ENCODE data around the gene TNFAIP3.

TNFAIP3 gene

DNA sequence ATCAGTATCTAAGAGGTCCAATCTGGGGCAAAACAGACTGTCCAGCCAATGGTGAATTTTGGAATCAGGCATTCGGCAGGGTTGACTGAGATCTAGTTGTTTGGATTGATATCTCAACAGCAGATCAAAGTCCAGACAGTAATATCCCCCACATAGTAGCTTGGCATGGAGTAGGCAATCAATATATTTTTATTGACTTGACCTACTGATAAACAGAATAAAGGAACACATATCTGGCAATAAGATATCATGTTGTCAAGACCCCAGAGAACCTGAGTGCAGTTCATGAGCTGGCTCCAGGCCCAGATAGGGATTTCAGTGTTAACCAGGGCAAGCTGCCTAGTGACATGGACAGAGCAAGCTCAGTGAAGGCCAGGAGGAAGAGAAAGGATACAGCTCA, 34.4 kb downstream of the TNFAIP3 start:
- no peak for DNase-seq (ENCODE audit: extremely low read depth, low read depth)
- no peak for TF ChIP-seq CTCF (IDR thresholded peaks at IDR 0.05; ENCODE audit: low read depth, low read length)

DNA sequence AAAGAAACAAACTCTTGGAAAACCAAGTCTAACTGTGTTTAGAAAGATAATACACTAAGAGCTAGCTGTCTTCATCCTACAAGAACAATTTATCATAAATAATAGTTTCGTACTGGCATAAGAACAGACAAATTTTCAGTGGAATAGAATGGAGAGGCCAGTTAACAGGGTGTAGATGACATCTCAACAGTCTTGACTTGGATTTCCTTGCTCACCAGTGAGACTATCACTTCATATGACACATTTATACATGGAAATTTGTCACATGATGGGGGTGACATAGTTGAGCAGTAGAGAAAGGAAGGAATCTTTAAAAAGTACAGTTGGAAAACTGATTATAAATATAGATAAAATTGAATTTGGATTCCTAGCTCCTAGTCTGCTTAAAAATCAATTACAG, 35.6 kb downstream of the TNFAIP3 start:
- TF ChIP-seq CTCF (IDR thresholded peaks at IDR 0.05; ENCODE audit: low read depth, low read length), result no peak
- DNase-seq (ENCODE audit: extremely low read depth, low read depth), result no peak

DNA sequence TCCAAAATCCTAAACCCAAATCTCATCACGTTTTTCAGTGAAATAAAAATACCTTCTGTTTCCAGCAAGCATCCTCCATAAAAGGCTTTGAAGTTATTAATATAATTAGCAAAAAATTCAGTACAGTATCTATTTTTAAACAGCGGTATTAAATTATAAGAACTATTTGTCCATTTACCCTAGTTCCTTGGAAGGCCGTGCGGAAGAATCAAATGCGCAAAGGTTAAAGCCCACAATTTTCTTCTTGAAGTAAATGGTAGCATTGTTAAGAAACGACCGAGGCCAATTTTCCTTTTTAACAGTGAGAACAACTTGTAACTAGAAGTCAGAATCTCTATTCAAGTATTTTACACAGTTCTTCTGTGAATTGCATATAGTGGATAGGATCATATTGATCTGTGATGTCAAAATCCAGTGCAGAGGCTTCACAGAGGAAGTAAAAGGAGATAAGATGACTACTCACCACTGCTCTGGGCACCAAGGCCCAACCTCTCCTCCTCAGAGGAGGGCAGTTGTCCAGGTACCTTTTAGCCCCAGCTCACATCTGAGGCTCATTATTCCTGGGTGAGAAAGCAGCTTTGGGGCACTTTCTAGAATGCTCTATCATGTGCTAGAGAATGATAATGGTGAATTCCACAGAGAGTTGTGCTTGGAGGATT, 36.3 kb downstream of the TNFAIP3 start:
- no peak for DNase-seq (ENCODE audit: extremely low read depth, low read depth)
- TF ChIP-seq CTCF (IDR thresholded peaks at IDR 0.05; ENCODE audit: low read depth, low read length), result no peak

GRCh38 chr6:137903933-137904821, 37.1 kb downstream of the TNFAIP3 start:
- no peak for DNase-seq (ENCODE audit: extremely low read depth, low read depth)
- TF ChIP-seq CTCF (IDR thresholded peaks at IDR 0.05; ENCODE audit: low read depth, low read length), result no peak

DNA sequence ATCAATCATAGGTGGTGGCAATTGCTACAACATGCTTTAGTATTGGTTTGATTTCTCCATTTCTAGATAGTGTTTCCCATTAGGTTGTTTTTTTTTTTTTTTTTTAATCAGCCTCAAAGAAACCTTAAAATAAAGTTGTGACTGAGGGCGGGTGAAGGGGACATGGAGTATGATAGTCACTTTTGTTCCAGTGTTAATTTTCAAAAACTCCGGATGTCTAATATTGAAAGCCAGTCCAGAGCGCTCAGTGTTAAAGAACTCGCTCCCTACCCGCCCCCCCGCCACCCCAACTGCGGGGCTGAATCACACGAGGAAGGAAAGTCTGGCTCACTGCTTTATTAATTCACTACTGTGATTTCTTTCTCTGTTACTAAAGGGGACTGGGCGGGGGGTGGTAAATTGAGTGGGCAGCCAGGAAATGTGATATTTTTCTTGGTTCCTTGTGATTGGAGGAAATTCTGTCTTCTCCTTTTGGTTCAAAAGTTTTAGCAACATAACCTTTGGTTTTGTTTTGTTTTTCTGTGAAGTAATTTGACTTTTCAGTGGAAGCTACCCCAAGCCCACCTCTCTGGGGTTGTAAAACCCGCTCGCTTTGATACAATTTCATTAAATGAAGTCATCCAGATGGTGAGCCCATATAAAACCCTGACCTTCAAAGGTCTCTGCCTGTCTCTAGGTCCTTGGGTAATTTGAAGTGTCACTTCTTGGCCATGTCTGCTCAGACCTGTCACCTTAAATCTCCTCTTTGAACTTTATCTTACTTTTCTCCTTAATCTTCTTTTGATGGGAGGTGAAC, 38.0 kb downstream of the TNFAIP3 start:
- no peak for TF ChIP-seq CTCF (IDR thresholded peaks at IDR 0.05; ENCODE audit: low read depth, low read length)
- no peak for DNase-seq (ENCODE audit: extremely low read depth, low read depth)

DNA sequence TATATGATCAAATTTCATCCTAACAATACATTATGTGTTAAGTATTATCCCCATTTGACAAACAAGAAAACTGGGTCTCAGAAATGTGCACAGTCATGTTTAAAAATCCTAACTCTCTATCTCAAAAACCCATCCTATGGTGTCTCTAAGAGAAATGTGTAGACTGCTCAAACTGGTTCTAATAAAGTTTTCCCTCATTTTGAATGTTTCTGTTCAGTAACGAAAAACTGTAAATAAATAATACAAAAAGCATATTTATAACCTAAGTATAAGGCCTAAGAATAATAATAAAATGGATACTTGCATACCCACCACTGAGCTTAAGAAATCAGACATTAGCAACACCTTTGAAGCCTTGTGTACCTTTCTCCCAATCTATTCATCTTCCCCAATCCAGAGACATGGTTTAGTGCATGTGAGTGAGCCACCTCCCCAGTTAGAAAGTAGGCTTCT, 39.0 kb downstream of the TNFAIP3 start:
- no peak for DNase-seq (ENCODE audit: extremely low read depth, low read depth)
- no peak for TF ChIP-seq CTCF (IDR thresholded peaks at IDR 0.05; ENCODE audit: low read depth, low read length)
